Hepatic stellate cell (primary cell): ENCODE measurements around the gene FBXO36.
A peak's percentile ranks its signal among the peaks of the same experiment; 100 is the strongest.
"Not testable (repeated sequence)": the region's sequence is repeated elsewhere in the genome, so short reads cannot be mapped to it uniquely, and the experiment has no call there.

Source experiments
- DNase-seq: peaks from one replicate; pipeline ENCODE4 v3.0.0; 2011; ENCODE audit warnings: low spot score

Gene FBXO36

GRCh38 chr2:229922449-229923386 is at the start of gene FBXO36:
Gene FBXO36, plus strand, starts transcription at chr2:229922503. Its CDS starts 11 bp downstream, at chr2:229922514.
- peak; percentile 65 for DNase-seq

GRCh38 chr2:229873123-229873581 is 49.2 kb upstream of the FBXO36 start:
- DNase-seq, result no peak

- no peak for DNase-seq
Measured at GRCh38 chr2:229874647-229875046, 47.7 kb upstream of the FBXO36 start.

- no peak for DNase-seq
Measured at GRCh38 chr2:229875549-229875948, 46.8 kb upstream of the FBXO36 start.

GRCh38 chr2:229879191-229879950 is 42.9 kb upstream of the FBXO36 start:
- DNase-seq, result no peak

- DNase-seq, result no peak
Measured at GRCh38 chr2:229880892-229881586, 41.3 kb upstream of the FBXO36 start.

GRCh38 chr2:229882583-229882982 is 39.7 kb upstream of the FBXO36 start:
- DNase-seq, result no peak

- DNase-seq, result no peak
Measured at GRCh38 chr2:229884775-229885699, 37.3 kb upstream of the FBXO36 start.

GRCh38 chr2:229887441-229887840 is 34.9 kb upstream of the FBXO36 start:
- no peak for DNase-seq

- DNase-seq, result no peak
Measured at GRCh38 chr2:229888031-229888430, 34.3 kb upstream of the FBXO36 start.

- no peak for DNase-seq
Measured at GRCh38 chr2:229889023-229889422, 33.3 kb upstream of the FBXO36 start.

- DNase-seq, result no peak
Measured at GRCh38 chr2:229896857-229897256, 25.4 kb upstream of the FBXO36 start.

- no peak for DNase-seq
Measured at GRCh38 chr2:229899604-229900003, 22.7 kb upstream of the FBXO36 start.

GRCh38 chr2:229900012-229900411 is 22.3 kb upstream of the FBXO36 start:
- no peak for DNase-seq

- DNase-seq, result not testable (repeated sequence)
Measured at GRCh38 chr2:229900514-229900913, 21.8 kb upstream of the FBXO36 start.

GRCh38 chr2:229901819-229902218 is 20.5 kb upstream of the FBXO36 start:
- DNase-seq, result peak; percentile 71

- DNase-seq, result no peak
Measured at GRCh38 chr2:229903037-229903436, 19.3 kb upstream of the FBXO36 start.

GRCh38 chr2:229905601-229906000 is 16.7 kb upstream of the FBXO36 start:
- no peak for DNase-seq

- DNase-seq, result no peak
Measured at GRCh38 chr2:229909090-229909489, 13.2 kb upstream of the FBXO36 start.

- DNase-seq, result no peak
Measured at GRCh38 chr2:229910147-229910831, 12.0 kb upstream of the FBXO36 start.
